SK-N-SH treated with all-trans-retinoic acid at 6 μM for 48 hours (cell line): ENCODE data around the gene ATP6V0B.

Source experiments
- ATAC-seq: fragments of 200-7000 bp; cut with Tn5 transposase; 3 replicates; pipeline ENCODE4 v1.9.1; 2020; ENCODE audit warnings: mild to moderate bottlenecking, moderate library complexity
- ARNTL ChIP-seq: fragments of 450-650 bp; formaldehyde crosslinking; IDR thresholded peaks from 2 replicates; pipeline ENCODE4 v1.5.0; 2020; ENCODE audit warnings: low read depth, mild to moderate bottlenecking, moderate library complexity, borderline replicate concordance
- BACH2 ChIP-seq: fragments of 250-450 bp; sonication (Bioruptor Pico); IDR thresholded peaks from 2 replicates; pipeline ENCODE4 v1.9.0; 2021; ENCODE audit warnings: mild to moderate bottlenecking, borderline replicate concordance
- CSDC2 ChIP-seq: fragments of 250-450 bp; sonication (Bioruptor Pico); IDR thresholded peaks from 2 replicates; pipeline ENCODE4 v1.5.0; 2020; ENCODE audit warnings: mild to moderate bottlenecking, moderate library complexity
- ESRRG ChIP-seq: fragments of 250-450 bp; sonication (Bioruptor Pico); IDR thresholded peaks from 2 replicates; pipeline ENCODE4 v1.6.1; 2021; ENCODE audit warnings: mild to moderate bottlenecking
- ISL1 ChIP-seq: fragments of 250-450 bp; sonication (Bioruptor Pico); IDR thresholded peaks from 2 replicates; pipeline ENCODE4 v2.1.2; 2022; ENCODE audit warnings: mild to moderate bottlenecking, moderate library complexity
- OSR1 ChIP-seq: fragments of 250-450 bp; sonication (Bioruptor Pico); IDR thresholded peaks from 2 replicates; pipeline ENCODE4 v1.8.0; 2022; ENCODE audit warnings: moderate library complexity, mild to moderate bottlenecking, inconsistent platforms
- PPARA ChIP-seq: fragments of 250-450 bp; sonication (Bioruptor Pico); IDR thresholded peaks from 2 replicates; pipeline ENCODE4 v1.5.0; 2020; ENCODE audit warnings: mild to moderate bottlenecking, borderline replicate concordance
- SNAI2 ChIP-seq: fragments of 250-450 bp; sonication (Bioruptor Pico); IDR thresholded peaks from 2 replicates; pipeline ENCODE4 v1.5.0; 2020; ENCODE audit warnings: mild to moderate bottlenecking, moderate library complexity
- TCF4 ChIP-seq: fragments of 250-450 bp; sonication (Bioruptor Pico); IDR thresholded peaks from 2 replicates; pipeline ENCODE4 v1.8.0; 2021; ENCODE audit warnings: mild to moderate bottlenecking, moderate library complexity, borderline replicate concordance
- ZC3H10 ChIP-seq: fragments of 250-450 bp; sonication (Bioruptor Pico); IDR thresholded peaks from 2 replicates; pipeline ENCODE4 v1.5.1; 2021; ENCODE audit warnings: mild to moderate bottlenecking, moderate library complexity
- ZFP3 ChIP-seq: fragments of 250-450 bp; sonication (Bioruptor Pico); IDR thresholded peaks from 2 replicates; pipeline ENCODE4 v1.5.0; 2020; ENCODE audit warnings: mild to moderate bottlenecking, moderate library complexity
- ZFP30 ChIP-seq: fragments of 450-650 bp; formaldehyde crosslinking; IDR thresholded peaks from 2 replicates; pipeline ENCODE4 v1.5.0; 2022; ENCODE audit warnings: mild to moderate bottlenecking, moderate library complexity
- ZNF565 ChIP-seq: fragments of 450-650 bp; formaldehyde crosslinking; conservative IDR thresholded peaks from 2 replicates; pipeline ENCODE4 v1.5.0; 2020; ENCODE audit warnings: low read depth, mild to moderate bottlenecking, moderate library complexity
- ZNF70 ChIP-seq: fragments of 450-650 bp; formaldehyde crosslinking; IDR thresholded peaks from 2 replicates; pipeline ENCODE4 v1.5.0; 2020; ENCODE audit warnings: mild to moderate bottlenecking, moderate library complexity
- ZNF8 ChIP-seq: fragments of 450-650 bp; formaldehyde crosslinking; IDR thresholded peaks from 2 replicates; pipeline ENCODE4 v1.5.0; 2020; ENCODE audit warnings: mild to moderate bottlenecking, moderate library complexity
- TF ChIP-seq, protein P1 (sequence below): fragments of 250-450 bp; sonication (Bioruptor Pico); IDR thresholded peaks from 2 replicates; pipeline ENCODE4 v1.5.1; 2021; ENCODE audit warnings: mild to moderate bottlenecking, moderate library complexity
- TF ChIP-seq, protein P2 (sequence below): fragments of 250-450 bp; sonication (Bioruptor Pico); IDR thresholded peaks from 2 replicates; pipeline ENCODE4 v1.8.0; 2020; ENCODE audit warnings: mild to moderate bottlenecking, moderate library complexity, borderline replicate concordance
- TF ChIP-seq, protein P3 (sequence below): fragments of 250-450 bp; sonication (Bioruptor Pico); IDR thresholded peaks from 2 replicates; pipeline ENCODE4 v1.5.1; 2020; ENCODE audit warnings: low read depth, mild to moderate bottlenecking, moderate library complexity
- TF ChIP-seq, protein P4 (sequence below): fragments of 250-450 bp; sonication (Bioruptor Pico); IDR thresholded peaks from 2 replicates; pipeline ENCODE4 v1.5.0; 2020; ENCODE audit warnings: mild to moderate bottlenecking, moderate library complexity

ATP6V0B gene

DNA sequence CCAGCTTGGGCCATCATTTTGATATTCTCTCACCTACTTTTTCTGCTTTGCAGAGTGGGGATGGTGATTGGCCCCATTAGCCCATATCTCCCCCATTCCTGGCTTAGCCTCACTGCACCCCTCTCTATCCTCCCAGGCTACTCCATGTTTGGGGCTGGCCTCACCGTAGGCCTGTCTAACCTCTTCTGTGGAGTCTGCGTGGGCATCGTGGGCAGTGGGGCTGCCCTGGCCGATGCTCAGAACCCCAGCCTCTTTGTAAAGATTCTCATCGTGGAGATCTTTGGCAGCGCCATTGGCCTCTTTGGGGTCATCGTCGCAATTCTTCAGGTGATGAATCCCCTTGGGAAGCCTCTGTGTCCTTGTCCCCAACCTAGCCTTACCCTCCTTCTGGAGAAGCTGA, 2.1 kb downstream of the ATP6V0B start:
- TF ChIP-seq, protein P1, sequence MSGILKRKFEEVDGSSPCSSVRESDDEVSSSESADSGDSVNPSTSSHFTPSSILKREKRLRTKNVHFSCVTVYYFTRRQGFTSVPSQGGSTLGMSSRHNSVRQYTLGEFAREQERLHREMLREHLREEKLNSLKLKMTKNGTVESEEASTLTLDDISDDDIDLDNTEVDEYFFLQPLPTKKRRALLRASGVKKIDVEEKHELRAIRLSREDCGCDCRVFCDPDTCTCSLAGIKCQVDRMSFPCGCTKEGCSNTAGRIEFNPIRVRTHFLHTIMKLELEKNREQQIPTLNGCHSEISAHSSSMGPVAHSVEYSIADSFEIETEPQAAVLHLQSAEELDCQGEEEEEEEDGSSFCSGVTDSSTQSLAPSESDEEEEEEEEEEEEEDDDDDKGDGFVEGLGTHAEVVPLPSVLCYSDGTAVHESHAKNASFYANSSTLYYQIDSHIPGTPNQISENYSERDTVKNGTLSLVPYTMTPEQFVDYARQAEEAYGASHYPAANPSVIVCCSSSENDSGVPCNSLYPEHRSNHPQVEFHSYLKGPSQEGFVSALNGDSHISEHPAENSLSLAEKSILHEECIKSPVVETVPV (CRISPR knock-in tag): no peak
- TF ChIP-seq TCF4 (CRISPR knock-in tag): no peak
- TF ChIP-seq, protein P2, sequence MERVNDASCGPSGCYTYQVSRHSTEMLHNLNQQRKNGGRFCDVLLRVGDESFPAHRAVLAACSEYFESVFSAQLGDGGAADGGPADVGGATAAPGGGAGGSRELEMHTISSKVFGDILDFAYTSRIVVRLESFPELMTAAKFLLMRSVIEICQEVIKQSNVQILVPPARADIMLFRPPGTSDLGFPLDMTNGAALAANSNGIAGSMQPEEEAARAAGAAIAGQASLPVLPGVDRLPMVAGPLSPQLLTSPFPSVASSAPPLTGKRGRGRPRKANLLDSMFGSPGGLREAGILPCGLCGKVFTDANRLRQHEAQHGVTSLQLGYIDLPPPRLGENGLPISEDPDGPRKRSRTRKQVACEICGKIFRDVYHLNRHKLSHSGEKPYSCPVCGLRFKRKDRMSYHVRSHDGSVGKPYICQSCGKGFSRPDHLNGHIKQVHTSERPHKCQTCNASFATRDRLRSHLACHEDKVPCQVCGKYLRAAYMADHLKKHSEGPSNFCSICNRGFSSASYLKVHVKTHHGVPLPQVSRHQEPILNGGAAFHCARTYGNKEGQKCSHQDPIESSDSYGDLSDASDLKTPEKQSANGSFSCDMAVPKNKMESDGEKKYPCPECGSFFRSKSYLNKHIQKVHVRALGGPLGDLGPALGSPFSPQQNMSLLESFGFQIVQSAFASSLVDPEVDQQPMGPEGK: no peak
- TF ChIP-seq ARNTL: no peak
- TF ChIP-seq ZC3H10: no peak
- no peak for TF ChIP-seq ISL1 (CRISPR knock-in tag)
- no peak for TF ChIP-seq CSDC2 (CRISPR knock-in tag)
- no peak for TF ChIP-seq ZFP30 (CRISPR knock-in tag)
- TF ChIP-seq, protein P3, sequence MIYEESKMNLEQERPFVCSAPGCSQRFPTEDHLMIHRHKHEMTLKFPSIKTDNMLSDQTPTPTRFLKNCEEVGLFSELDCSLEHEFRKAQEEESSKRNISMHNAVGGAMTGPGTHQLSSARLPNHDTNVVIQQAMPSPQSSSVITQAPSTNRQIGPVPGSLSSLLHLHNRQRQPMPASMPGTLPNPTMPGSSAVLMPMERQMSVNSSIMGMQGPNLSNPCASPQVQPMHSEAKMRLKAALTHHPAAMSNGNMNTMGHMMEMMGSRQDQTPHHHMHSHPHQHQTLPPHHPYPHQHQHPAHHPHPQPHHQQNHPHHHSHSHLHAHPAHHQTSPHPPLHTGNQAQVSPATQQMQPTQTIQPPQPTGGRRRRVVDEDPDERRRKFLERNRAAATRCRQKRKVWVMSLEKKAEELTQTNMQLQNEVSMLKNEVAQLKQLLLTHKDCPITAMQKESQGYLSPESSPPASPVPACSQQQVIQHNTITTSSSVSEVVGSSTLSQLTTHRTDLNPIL: no peak
- ATAC-seq: no peak

DNA sequence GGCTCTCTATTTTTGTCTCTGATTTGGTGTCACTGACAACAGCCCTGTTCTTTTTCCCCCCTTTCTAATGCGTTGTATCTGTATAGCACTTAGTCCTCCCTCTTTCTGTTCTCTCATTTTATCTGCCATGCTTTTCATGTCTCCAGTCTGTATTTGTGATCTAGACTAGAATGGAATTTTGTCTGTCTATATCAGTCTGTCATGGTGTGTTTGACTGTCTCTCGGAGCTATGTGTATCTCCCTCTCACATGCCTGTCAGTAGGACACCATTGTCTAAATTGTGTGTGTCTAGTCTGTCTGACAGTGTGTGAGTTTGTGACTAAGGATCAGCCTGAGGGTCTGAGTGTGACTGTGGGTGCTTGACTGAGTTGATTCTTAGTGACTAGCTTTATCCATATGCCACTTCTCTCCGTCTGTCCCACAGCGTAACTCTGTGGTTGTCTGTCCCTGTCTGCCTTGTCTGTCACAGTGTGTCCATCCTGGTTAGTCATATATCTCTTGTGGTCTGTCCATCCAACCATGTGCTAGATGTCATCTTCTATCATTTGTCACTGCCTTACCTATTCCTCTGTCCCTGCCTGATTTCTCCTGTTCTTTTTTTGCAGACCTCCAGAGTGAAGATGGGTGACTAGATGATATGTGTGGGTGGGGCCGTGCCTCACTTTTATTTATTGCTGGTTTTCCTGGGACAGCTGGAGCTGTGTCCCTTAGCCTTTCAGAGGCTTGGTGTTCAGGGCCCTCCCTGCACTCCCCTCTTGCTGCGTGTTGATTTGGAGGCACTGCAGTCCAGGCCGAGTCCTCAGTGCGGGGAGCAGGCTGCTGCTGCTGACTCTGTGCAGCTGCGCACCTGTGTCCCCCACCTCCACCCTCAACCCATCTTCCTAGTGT, 2.9 kb downstream of the ATP6V0B start:
- ATAC-seq: no peak
- TF ChIP-seq, protein P4, sequence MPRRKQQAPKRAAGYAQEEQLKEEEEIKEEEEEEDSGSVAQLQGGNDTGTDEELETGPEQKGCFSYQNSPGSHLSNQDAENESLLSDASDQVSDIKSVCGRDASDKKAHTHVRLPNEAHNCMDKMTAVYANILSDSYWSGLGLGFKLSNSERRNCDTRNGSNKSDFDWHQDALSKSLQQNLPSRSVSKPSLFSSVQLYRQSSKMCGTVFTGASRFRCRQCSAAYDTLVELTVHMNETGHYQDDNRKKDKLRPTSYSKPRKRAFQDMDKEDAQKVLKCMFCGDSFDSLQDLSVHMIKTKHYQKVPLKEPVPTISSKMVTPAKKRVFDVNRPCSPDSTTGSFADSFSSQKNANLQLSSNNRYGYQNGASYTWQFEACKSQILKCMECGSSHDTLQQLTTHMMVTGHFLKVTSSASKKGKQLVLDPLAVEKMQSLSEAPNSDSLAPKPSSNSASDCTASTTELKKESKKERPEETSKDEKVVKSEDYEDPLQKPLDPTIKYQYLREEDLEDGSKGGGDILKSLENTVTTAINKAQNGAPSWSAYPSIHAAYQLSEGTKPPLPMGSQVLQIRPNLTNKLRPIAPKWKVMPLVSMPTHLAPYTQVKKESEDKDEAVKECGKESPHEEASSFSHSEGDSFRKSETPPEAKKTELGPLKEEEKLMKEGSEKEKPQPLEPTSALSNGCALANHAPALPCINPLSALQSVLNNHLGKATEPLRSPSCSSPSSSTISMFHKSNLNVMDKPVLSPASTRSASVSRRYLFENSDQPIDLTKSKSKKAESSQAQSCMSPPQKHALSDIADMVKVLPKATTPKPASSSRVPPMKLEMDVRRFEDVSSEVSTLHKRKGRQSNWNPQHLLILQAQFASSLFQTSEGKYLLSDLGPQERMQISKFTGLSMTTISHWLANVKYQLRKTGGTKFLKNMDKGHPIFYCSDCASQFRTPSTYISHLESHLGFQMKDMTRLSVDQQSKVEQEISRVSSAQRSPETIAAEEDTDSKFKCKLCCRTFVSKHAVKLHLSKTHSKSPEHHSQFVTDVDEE (CRISPR knock-in tag): no peak
- TF ChIP-seq TCF4 (CRISPR knock-in tag) (no peak), ISL1 (CRISPR knock-in tag) (no peak), CSDC2 (CRISPR knock-in tag) (no peak)
- TF ChIP-seq, protein P3: no peak

DNA sequence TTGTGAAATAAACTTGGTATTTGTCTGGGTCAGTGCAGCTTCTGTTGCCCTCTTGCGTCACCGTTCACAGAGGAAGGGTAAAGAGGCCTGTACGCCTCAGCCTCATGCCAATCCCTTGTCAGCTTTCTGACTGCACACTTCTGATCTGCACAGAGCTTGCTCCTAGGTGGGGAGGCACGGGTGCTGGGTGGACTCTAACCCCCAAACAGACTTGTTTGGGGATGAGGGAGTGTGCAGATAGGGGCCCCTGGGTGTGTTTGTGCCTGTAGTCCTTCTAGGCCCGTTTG, 3.4 kb downstream of the ATP6V0B start:
- no peak for ATAC-seq
- TF ChIP-seq ISL1 (CRISPR knock-in tag) (no peak), PPARA (CRISPR knock-in tag) (no peak), ZNF565 (CRISPR knock-in tag) (no peak), ZFP3 (no peak), BACH2 (CRISPR knock-in tag) (no peak), ZFP30 (CRISPR knock-in tag) (no peak), CSDC2 (CRISPR knock-in tag) (no peak)

DNA sequence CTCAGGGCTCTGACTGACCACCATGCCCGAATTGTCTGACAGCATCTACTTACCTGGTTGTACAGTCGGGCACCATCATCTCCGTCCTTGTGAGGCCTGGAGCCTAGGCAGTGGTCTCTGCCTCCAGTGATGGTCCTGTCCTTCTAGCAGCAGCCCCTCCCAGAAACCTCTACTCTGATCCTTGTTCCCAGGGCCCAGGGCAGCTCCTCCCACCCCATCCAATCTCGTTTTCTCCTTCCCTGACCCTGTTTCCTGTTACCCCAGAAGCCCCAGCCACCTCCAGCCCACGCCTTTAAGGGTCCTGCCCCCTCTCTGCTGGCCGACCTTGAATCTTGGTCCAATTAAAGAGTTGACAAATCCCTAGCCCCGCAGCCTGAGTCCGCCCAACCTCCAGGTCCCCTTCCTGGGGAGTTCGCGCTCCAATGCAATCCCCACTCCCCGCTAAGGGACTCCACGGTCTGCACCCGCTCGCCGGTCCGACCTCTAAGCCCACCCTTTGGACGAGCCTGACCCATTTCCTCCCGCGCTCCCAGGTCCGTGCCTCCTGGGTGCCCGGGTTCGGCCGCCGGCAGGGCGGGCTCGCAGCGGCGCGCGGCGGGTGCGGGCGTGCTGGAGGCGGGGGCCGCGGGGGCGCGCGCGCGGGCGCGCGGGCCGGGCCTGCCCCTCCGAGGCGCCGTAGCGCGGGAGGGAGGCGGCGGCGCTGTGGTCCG, 3.9 kb downstream of the ATP6V0B start, which contains the start of gene B4GALT2:
TSS of gene B4GALT2 (plus strand) at position 660 of the 710 bp plus-strand sequence. CDS start 1,951 bp downstream, outside the sequence.
- TF ChIP-seq, protein P2: no peak
- no peak for TF ChIP-seq ZNF8 (CRISPR knock-in tag)
- no peak for TF ChIP-seq OSR1 (CRISPR knock-in tag)
- TF ChIP-seq ESRRG (CRISPR knock-in tag): no peak
- TF ChIP-seq SNAI2 (CRISPR knock-in tag): no peak
- TF ChIP-seq ZFP3: no peak
- TF ChIP-seq TCF4 (CRISPR knock-in tag): no peak
- TF ChIP-seq ZFP30 (CRISPR knock-in tag): no peak
- no peak for TF ChIP-seq ZNF70 (CRISPR knock-in tag)
- no peak for TF ChIP-seq BACH2 (CRISPR knock-in tag)
- no peak for ATAC-seq
